ENCODE data around the gene RPL5. TPM values are rescaled to one million over a fixed set of nuclear protein-coding genes. Genes with fewer than 3 reads are reported as not detected.
A peak's percentile ranks its signal among the peaks of the same experiment; 100 is the strongest.

RPL5 gene
- total RNA-seq, 4 donors from 2014 or later, result 851 to 985 (median 913) TPM

DNA sequence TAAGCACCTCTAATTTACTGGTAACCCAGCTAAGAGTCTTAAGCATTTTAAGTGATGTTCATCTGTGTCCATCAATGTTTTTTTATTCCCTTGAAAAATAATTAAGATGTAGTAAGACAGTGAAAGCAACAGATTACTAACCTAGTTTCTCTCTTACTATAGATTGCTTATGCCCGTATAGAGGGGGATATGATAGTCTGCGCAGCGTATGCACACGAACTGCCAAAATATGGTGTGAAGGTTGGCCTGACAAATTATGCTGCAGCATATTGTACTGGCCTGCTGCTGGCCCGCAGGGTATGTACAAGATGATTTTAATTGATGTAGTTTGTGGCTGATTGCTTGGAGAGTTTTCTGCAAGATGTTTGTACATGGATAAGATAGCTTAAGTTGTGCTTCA is 2.8 kb downstream of the RPL5 start:
- H3K27me3 ChIP-seq, result no peaks in the 10 kb centered on the region
- peaks cover 0 to 63% of the 10 kb centered on the region in 2 donors for H3K36me3 ChIP-seq
- intact Hi-C loops (cut with DNase I; ENCODE audit: low total_unique reads) (no loop called here), in situ Hi-C loops (cut with MboI; ENCODE audit: low sequenced_read_pairs in 4 of 4) (loop anchor here in 1 of 4 donors (25.0 kb wide), 1 partner anchor 353 kb away; the partner anchor contains the start of genes CCDC18 and TMED5)
- no peak overlapping the region for H3K4me3 ChIP-seq
- no peak for ATAC-seq
- peak overlapping the region in 2 of 4 donors; percentile 93 to 96 for H3K27ac ChIP-seq
- H3K9me3 ChIP-seq, result no peaks in the 10 kb centered on the region
- H3K4me1 ChIP-seq, result peaks cover 37 to 40% of the 10 kb centered on the region in 2 donors
- no peak for DNase-seq
- no peak for TF ChIP-seq POLR2A (IDR thresholded peaks at IDR 0.05)
- TF ChIP-seq, protein P1, sequence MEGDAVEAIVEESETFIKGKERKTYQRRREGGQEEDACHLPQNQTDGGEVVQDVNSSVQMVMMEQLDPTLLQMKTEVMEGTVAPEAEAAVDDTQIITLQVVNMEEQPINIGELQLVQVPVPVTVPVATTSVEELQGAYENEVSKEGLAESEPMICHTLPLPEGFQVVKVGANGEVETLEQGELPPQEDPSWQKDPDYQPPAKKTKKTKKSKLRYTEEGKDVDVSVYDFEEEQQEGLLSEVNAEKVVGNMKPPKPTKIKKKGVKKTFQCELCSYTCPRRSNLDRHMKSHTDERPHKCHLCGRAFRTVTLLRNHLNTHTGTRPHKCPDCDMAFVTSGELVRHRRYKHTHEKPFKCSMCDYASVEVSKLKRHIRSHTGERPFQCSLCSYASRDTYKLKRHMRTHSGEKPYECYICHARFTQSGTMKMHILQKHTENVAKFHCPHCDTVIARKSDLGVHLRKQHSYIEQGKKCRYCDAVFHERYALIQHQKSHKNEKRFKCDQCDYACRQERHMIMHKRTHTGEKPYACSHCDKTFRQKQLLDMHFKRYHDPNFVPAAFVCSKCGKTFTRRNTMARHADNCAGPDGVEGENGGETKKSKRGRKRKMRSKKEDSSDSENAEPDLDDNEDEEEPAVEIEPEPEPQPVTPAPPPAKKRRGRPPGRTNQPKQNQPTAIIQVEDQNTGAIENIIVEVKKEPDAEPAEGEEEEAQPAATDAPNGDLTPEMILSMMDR (IDR thresholded peaks at IDR 0.05 in 4 of 5, conservative IDR thresholded peaks at IDR 0.05 in 1 of 5), result no peak

DNA sequence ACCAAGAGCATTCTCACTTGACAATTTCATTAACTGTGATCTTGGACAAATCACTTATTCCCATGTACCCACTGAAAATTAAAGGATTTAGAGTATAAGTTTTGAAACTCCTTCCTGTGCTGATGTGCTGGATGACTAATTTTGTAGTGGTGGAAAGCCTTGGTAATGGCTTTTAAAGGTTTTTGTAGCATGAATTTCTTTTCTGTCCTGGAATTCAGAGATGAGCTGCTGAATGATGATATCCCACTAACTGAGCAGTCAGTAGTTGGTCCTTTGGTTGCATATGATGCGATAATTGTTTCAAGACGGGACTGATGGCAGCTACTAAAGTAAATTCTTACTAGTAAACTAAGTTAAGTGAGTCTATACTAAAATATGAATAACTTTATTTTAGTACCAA is 5.2 kb downstream of the RPL5 start:
- H3K36me3 ChIP-seq, result peaks cover 0 to 88% of the 10 kb centered on the region in 2 donors
- H3K27me3 ChIP-seq, result no peaks in the 10 kb centered on the region
- no peak for TF ChIP-seq POLR2A (IDR thresholded peaks at IDR 0.05)
- TF ChIP-seq, protein P1 (IDR thresholded peaks at IDR 0.05 in 4 of 5, conservative IDR thresholded peaks at IDR 0.05 in 1 of 5), result no peak
- no peak for DNase-seq
- intact Hi-C loops (cut with DNase I; ENCODE audit: low total_unique reads) (no loop called here), in situ Hi-C loops (cut with MboI; ENCODE audit: low sequenced_read_pairs in 4 of 4) (loop anchor here in 1 of 4 donors (25.0 kb wide), 1 partner anchor 350 kb away; the partner anchor contains the start of genes CCDC18 and TMED5)
- H3K4me3 ChIP-seq, result no peak overlapping the region
- ATAC-seq, result no peak
- peaks cover 39 to 45% of the 10 kb centered on the region in 2 donors for H3K4me1 ChIP-seq
- no peaks in the 10 kb centered on the region for H3K9me3 ChIP-seq
- H3K27ac ChIP-seq, result no peak overlapping the region

DNA sequence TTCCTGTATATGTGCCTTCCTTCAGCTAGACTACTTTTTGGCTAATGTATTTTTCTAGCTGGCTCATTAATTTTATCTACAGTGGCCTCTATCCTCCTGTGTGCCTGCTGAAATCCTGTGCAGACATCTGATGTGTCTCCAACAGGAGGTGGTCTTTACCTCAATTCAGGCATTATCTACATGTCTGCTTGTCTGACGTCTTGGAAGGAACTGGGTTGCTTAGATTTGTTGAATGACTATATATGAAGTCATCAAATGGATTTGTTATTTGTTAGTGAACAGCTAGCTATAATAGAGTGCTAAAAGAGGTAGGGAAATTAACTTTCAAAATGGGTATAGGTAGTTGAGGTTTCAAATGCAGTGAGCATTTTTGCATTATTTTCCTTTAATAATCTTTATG is 6.7 kb downstream of the RPL5 start:
- Histone ChIP-seq H3K4me3 (no peak overlapping the region), H3K27me3 (no peaks in the 10 kb centered on the region), H3K9me3 (no peaks in the 10 kb centered on the region), H3K27ac (no peak overlapping the region), H3K4me1 (peaks cover 33 to 39% of the 10 kb centered on the region in 2 donors), H3K36me3 (peaks cover 5 to 99% of the 10 kb centered on the region in 2 donors)
- no peak for ATAC-seq
- intact Hi-C loops (cut with DNase I; ENCODE audit: low total_unique reads) (no loop called here), in situ Hi-C loops (cut with MboI; ENCODE audit: low sequenced_read_pairs in 4 of 4) (loop anchor here in 1 of 4 donors (25.0 kb wide), 1 partner anchor 349 kb away; the partner anchor contains the start of genes CCDC18 and TMED5)
- TF ChIP-seq, protein P1 (IDR thresholded peaks at IDR 0.05 in 4 of 5, conservative IDR thresholded peaks at IDR 0.05 in 1 of 5), result no peak
- no peak for TF ChIP-seq POLR2A (IDR thresholded peaks at IDR 0.05)
- no peak for DNase-seq

DNA sequence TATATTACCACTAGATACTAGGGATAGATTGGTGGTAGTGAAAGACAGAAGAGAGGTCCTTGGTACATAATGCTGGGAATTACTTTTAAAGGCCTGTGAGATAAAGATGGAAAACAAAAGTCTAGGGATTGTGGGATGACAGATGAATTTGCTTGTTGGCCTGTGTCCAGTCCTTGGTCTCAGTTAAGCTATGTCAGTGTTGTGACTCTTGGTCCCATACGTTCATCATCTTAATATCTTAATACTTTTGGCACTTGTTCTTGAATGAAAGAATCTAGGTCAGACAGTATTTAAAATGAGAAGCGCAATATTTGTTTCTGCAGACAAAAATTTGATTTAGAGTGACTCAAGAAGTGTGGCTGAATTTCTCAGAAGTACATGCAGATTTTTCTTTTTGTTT is 7.6 kb downstream of the RPL5 start:
- ATAC-seq, result no peak
- TF ChIP-seq, protein P1 (IDR thresholded peaks at IDR 0.05 in 4 of 5, conservative IDR thresholded peaks at IDR 0.05 in 1 of 5), result no peak
- TF ChIP-seq POLR2A (IDR thresholded peaks at IDR 0.05), result no peak
- no peaks in the 10 kb centered on the region for H3K27me3 ChIP-seq

More for the DNA sequence above, 7.6 kb downstream of the RPL5 start:
- peaks cover 23 to 29% of the 10 kb centered on the region in 2 donors for H3K4me1 ChIP-seq
- in situ Hi-C loops (cut with MboI; ENCODE audit: low sequenced_read_pairs in 4 of 4) (loop anchor here in 1 of 4 donors (25.0 kb wide), 1 partner anchor 348 kb away; the partner anchor contains the start of genes CCDC18 and TMED5), intact Hi-C loops (cut with DNase I; ENCODE audit: low total_unique reads) (no loop called here)
- DNase-seq, result no peak
- H3K36me3 ChIP-seq, result peaks cover 5 to 99% of the 10 kb centered on the region in 2 donors
- no peaks in the 10 kb centered on the region for H3K9me3 ChIP-seq
- no peak overlapping the region for H3K27ac ChIP-seq
- no peak overlapping the region for H3K4me3 ChIP-seq

Data from gastrocnemius medialis (tissue), 4 donors.